Heart left ventricle (tissue), 13 donors: ENCODE data around the gene SNX9.

Experiments
- CTCF ChIP-seq, 12 donors: fragments of 200-600 bp; sonication (generic) in 4 of 12; IDR thresholded peaks; one replicate each; pipeline versions ENCODE4 v1.5.0 to v1.8.0; 2018 to 2022; ENCODE audit warnings: antibody characterized with exemption in 12 of 12, mild to moderate bottlenecking in 5 of 12
- POLR2A ChIP-seq, 2 donors: fragments of 450-650 bp; IDR thresholded peaks; one replicate each; pipeline ENCODE4 v1.6.1; 2017; ENCODE audit warnings: antibody characterized with exemption in 2 of 2, mild to moderate bottlenecking in 2 of 2, moderate library complexity in 2 of 2
- donor health status: ischemic (EF 13 %, LVEDD 7.1; RV severe dilation, severe dysfunction).
- donor health status: DM: no; HTN: yes; CAD: no.
- donor health status: DM: no; HTN: no; CAD: no.
- donor health status: ischemic (EF 25% LVEDD 6.9; RV normal size, moderate dysfunction).
- donor health status: ischemic (EF 25% LVEDD 5.7; RV mildly dilated, moderate dysfunction).
- donor health status: ischemic (EF 35%, LVEDD 5.7; RV mildly dilated, moderate dysfunction).
- donor health status: nonischemic (EF 11% LVEDD 7.7; RV severe dilation, severe dysfunction).
- donor health status: DM: yes; HTN: yes; CAD: no.
- donor health status: PGD.
- donor health status: ischemic (EF 29% LVEDD 5.4; RV normal size, mild dysfunction).
- donor health status: nonischemic (EF 23%, LVEDD 6.1; RV moderate dilation, normal function).

GRCh38 chr6:157964100-157964499 is 141.1 kb downstream of the SNX9 start:
- TF ChIP-seq CTCF (IDR thresholded peaks at IDR 0.05) (no peak), POLR2A (IDR thresholded peaks at IDR 0.05) (no peak)
